ENCODE data around the gene NLRC5.

The NLRC5 gene

DNA sequence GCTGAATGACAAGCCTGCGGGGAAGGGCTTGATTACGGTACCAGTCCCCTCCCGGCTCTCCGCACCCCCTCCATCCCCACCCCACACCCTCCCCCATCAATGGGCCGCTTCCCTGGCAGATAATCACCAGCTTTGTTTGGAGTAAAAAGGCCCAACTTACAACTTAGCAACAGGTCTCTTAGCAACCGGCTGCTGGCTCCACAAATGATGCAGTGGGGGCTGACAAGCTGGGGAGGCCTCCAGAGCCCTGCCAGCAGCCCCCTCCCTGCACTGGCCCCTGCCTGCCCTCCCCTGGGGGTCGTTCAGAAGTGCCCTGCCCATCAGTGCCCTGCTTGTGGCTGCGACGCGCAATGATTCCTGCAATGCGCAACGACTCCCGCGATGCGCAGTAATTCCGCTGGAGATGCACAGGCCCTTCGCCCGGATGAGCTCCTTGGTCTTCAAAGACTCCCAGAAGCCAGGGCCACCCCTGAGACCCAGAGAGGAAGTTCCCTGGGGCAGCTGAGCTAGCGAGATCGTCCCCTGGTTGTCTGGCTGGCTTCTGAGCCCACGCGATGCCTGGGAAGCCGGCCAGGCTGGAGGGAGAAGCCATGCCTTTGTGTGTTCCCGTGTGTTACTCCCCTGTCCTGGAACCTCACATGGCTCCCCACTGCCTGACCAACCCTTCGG, 126.3 kb downstream of the NLRC5 start:
- H3K36me3 ChIP-seq (ENCODE audit: control insufficient read depth, insufficient read depth, low read length), result peaks cover 54% of the 10 kb centered on the region
- no peak overlapping the region for H3K4me3 ChIP-seq (ENCODE audit: extremely low read depth, insufficient read depth, low read length, poor library complexity, severe bottlenecking)
- no peaks in the 10 kb centered on the region for H3K9me3 ChIP-seq (ENCODE audit: control insufficient read depth, low read length)
- peak overlapping the region; percentile 72 for H3K27ac ChIP-seq (ENCODE audit: low read depth, low read length, severe bottlenecking)
- WGBS, 2 experiments (ENCODE audit: insufficient coverage in 2 of 2), result 69 to 77% methylated on average over 20 to 24 of the region's 25 CpGs
- peaks cover 35% of the 10 kb centered on the region for H3K4me1 ChIP-seq (ENCODE audit: control insufficient read depth, insufficient read depth, low read length, poor library complexity, severe bottlenecking)

DNA sequence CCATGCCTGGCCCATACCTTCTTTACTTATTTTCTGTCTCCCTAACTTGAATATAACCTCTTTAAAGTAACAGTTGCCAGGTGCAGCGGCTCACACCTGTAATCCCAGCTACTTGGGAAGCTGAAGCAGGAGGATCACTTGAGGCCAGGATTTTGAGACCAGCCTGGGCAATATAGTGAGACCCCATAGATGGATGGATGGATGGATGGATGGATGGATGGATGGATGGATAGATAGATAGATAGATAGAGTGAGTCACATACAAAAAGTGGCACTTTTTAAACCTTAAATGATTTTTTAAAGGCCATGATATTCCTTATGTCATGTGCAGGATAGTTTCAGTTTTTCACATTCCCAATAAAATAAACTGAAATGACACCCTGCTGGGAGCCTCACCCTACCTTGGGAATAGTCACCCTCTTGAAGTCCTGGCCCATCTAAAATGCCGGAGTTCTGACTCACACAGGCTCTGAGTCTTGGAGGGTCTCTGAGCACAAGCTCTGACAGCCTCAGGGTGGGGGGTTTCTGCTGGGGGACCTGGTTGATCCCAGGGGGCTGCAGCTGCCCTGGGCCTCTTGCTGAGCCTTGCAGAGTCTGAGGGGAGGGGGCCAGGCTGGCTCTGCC, 129.2 kb downstream of the NLRC5 start:
- Histone ChIP-seq H3K9me3 (ENCODE audit: control insufficient read depth, low read length) (no peaks in the 10 kb centered on the region), H3K36me3 (ENCODE audit: control insufficient read depth, insufficient read depth, low read length) (peaks cover 74% of the 10 kb centered on the region), H3K4me3 (ENCODE audit: extremely low read depth, insufficient read depth, low read length, poor library complexity, severe bottlenecking) (no peak overlapping the region), H3K4me1 (ENCODE audit: control insufficient read depth, insufficient read depth, low read length, poor library complexity, severe bottlenecking) (peaks cover 23% of the 10 kb centered on the region), H3K27ac (ENCODE audit: low read depth, low read length, severe bottlenecking) (no peak overlapping the region)
- WGBS, 2 experiments (ENCODE audit: insufficient coverage in 2 of 2), result 100% methylated on average over 1 of the region's 2 CpGs

DNA sequence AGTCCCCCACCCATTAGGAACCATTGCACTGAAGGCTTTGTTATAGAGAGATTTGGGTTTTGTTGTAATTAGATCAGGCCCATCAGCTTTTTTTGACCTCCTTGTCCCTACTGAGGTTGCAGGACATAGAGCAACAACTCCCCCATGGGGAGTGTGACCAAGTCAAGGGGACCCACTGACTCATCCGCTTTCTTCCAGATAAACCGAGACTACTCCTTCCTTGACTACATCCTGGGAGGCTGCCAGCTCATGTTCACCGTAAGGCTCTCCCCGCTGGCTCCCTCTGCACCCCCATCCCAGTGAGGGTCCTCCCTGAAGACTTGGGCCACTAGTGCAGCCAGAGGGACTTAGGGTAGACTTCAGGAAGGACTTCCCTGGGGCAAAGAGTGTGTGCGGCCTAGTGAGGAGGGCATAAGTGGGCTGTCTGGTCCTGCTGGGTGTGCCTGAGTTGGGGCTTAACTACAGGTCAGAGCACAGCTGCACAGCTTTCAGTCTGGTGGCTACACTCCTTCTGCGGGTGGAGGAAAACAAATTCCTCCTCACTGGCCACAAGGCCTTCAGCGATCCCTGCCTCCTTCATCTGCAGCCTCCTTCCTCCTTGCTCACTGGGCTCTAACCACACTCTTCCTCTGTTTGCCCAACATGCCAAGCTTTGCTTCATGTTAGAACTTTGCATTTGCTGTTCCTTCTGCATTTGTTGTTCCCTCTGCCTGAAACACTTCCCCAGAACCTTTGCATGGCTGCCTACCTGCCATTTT, 134.0 kb downstream of the NLRC5 start:
- Histone ChIP-seq H3K9me3 (ENCODE audit: control insufficient read depth, low read length) (no peaks in the 10 kb centered on the region), H3K4me1 (ENCODE audit: control insufficient read depth, insufficient read depth, low read length, poor library complexity, severe bottlenecking) (peaks cover 5% of the 10 kb centered on the region), H3K36me3 (ENCODE audit: control insufficient read depth, insufficient read depth, low read length) (peaks cover 58% of the 10 kb centered on the region), H3K27ac (ENCODE audit: low read depth, low read length, severe bottlenecking) (no peak overlapping the region), H3K4me3 (ENCODE audit: extremely low read depth, insufficient read depth, low read length, poor library complexity, severe bottlenecking) (no peak overlapping the region)
- 98 to 100% methylated on average over 4 to 5 of the region's 7 CpGs for WGBS, 2 experiments (ENCODE audit: insufficient coverage in 2 of 2)

DNA sequence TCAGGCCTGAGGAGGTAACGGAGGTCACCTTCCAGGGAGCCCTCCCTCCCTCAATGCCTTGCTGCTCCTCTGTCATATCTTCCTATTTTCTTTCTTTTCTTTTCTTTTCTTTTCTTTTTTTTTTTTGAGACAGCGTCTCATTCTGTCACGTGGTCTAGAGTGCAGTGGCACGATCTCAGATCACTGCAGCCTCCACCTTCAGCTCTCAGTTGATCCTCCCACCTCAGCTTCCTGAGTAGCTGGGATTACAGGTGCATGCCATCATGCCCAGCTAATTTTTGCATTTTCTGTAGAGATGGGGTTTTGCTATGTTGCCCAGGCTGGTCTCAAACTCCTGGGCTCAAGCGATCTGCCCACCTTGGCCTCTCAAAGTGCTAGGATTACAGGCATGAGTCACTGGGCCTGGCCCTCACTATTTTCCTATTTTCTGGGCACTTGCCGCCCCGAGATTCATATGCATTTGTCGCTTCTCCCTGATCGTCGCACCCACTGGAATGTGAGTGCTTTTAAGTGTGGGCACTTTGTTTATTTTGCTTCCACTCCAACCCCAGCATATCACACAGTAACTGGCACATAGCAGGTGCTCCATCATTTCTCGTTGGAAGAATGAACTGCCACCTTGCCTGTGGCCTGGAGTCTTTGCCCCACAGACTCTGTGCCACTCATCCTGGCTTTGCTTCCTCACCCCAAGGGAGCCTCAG, 134.8 kb downstream of the NLRC5 start:
- no peaks in the 10 kb centered on the region for H3K9me3 ChIP-seq (ENCODE audit: control insufficient read depth, low read length)
- no peak overlapping the region for H3K4me3 ChIP-seq (ENCODE audit: extremely low read depth, insufficient read depth, low read length, poor library complexity, severe bottlenecking)
- no peak overlapping the region for H3K27ac ChIP-seq (ENCODE audit: low read depth, low read length, severe bottlenecking)
- H3K36me3 ChIP-seq (ENCODE audit: control insufficient read depth, insufficient read depth, low read length), result peaks cover 55% of the 10 kb centered on the region
- H3K4me1 ChIP-seq (ENCODE audit: control insufficient read depth, insufficient read depth, low read length, poor library complexity, severe bottlenecking), result no peaks in the 10 kb centered on the region
- WGBS, 2 experiments (ENCODE audit: insufficient coverage in 2 of 2), result 94% methylated on average over 6 to 10 of the region's 11 CpGs

DNA sequence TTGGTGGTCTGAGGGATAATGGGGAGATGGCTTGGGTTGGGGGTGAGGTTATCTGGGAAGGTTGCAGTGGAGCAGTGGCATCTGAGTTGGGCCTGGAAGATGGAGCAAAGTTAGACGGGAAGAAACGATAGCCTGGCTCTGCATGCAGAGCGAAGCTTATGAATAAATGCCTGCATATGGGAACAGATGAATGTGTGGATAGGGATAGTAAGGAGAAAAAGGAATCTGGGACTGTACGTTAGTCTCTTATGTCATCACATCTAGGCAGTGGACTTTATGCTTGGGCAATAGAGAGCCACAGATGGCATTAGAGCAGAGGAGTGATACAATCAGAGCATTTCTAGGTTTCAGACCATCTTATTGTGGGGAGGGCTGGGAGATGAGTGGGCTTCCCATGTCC, 136.0 kb downstream of the NLRC5 start:
- H3K27ac ChIP-seq (ENCODE audit: low read depth, low read length, severe bottlenecking), result no peak overlapping the region
- no peaks in the 10 kb centered on the region for H3K4me1 ChIP-seq (ENCODE audit: control insufficient read depth, insufficient read depth, low read length, poor library complexity, severe bottlenecking)
- 87 to 92% methylated on average over 4 of the region's 4 CpGs for WGBS, 2 experiments (ENCODE audit: insufficient coverage in 2 of 2)
- H3K36me3 ChIP-seq (ENCODE audit: control insufficient read depth, insufficient read depth, low read length), result peaks cover 48% of the 10 kb centered on the region
- H3K9me3 ChIP-seq (ENCODE audit: control insufficient read depth, low read length), result no peaks in the 10 kb centered on the region
- H3K4me3 ChIP-seq (ENCODE audit: extremely low read depth, insufficient read depth, low read length, poor library complexity, severe bottlenecking), result no peak overlapping the region

DNA sequence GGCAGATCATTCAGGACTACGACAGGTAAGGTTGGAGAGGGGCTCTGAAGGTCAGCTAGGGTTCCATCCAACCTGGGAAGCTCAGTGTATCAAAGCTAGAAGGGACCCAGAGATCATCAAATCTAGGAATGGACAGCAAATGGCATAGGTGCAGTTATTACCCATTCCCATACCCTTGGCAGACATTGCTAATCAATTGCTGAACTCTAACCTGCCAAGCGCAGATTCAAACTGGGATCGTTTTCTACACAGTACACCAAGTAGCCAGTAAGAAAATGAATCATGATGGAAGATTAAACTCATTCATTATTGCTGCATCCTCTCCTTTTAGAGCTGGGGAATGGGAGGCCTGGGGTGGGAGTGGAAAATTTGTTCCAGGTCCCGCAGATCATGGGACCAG, 136.6 kb downstream of the NLRC5 start:
- no peak overlapping the region for H3K4me3 ChIP-seq (ENCODE audit: extremely low read depth, insufficient read depth, low read length, poor library complexity, severe bottlenecking)
- H3K36me3 ChIP-seq (ENCODE audit: control insufficient read depth, insufficient read depth, low read length), result peaks cover 49% of the 10 kb centered on the region
- WGBS, 2 experiments (ENCODE audit: insufficient coverage in 2 of 2), result 88 to 100% methylated on average over 1 to 2 of the region's 4 CpGs
- no peak overlapping the region for H3K27ac ChIP-seq (ENCODE audit: low read depth, low read length, severe bottlenecking)
- H3K4me1 ChIP-seq (ENCODE audit: control insufficient read depth, insufficient read depth, low read length, poor library complexity, severe bottlenecking), result no peaks in the 10 kb centered on the region
- H3K9me3 ChIP-seq (ENCODE audit: control insufficient read depth, low read length), result no peaks in the 10 kb centered on the region

DNA sequence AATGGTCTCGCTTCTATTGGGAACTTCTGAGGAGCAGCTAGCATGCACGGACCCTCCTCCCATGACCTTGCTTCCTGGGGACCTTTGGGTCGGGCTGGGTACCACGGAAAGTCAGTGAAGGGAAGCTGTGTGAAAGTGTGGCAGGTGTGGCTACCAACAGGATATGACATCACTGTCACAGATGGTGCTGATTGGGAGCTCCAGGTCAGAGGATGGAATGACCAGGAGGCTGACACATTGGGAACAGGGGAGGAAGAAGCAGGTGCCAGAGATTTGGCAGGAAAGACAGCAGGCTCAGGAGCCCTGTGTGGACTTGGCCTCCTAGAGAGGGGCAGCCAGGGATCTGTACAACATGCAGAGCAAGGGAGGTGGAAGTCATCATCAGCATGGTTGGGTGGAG, 137.1 kb downstream of the NLRC5 start:
- Histone ChIP-seq H3K4me1 (ENCODE audit: control insufficient read depth, insufficient read depth, low read length, poor library complexity, severe bottlenecking) (no peaks in the 10 kb centered on the region), H3K36me3 (ENCODE audit: control insufficient read depth, insufficient read depth, low read length) (peaks cover 48% of the 10 kb centered on the region), H3K27ac (ENCODE audit: low read depth, low read length, severe bottlenecking) (no peak overlapping the region), H3K4me3 (ENCODE audit: extremely low read depth, insufficient read depth, low read length, poor library complexity, severe bottlenecking) (no peak overlapping the region), H3K9me3 (ENCODE audit: control insufficient read depth, low read length) (no peaks in the 10 kb centered on the region)
- 88 to 100% methylated on average over 1 to 4 of the region's 4 CpGs for WGBS, 2 experiments (ENCODE audit: insufficient coverage in 2 of 2)

DNA sequence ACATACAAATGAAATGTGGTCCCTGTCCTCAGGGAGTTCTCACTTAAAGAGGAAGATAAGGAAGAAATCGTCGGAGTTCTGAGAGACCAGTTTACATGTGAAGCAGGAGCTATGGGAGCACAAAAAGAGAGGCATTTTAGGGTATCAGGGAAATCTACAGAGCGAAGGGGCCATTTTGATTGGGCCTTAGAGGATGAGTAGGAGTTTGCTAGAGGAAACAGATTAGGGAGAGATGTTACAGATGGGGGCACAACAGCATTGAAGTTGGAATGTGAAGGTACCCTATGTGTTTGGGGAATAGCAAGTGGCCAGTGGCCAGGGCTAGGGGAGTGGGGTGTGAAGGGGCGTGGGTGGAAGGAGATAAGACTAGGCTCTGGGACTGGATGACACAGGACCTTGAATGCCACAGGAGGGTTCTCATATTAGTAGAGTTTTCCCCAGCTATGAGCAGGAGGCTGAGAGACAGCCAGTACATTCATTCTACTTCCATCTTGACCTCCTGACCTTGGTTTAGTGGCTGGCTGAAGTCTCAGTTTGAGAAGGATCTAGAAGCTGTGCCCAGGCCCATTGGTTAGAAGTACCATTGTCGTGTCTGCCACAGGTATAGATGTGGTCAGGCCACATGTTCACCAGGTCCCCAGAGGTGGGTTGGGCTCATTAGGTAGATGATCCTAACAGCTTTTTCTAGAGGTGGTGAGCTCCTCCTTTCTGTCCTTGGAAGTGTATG, 137.8 kb downstream of the NLRC5 start:
- no peak overlapping the region for H3K4me3 ChIP-seq (ENCODE audit: extremely low read depth, insufficient read depth, low read length, poor library complexity, severe bottlenecking)
- H3K36me3 ChIP-seq (ENCODE audit: control insufficient read depth, insufficient read depth, low read length), result peaks cover 40% of the 10 kb centered on the region
- H3K27ac ChIP-seq (ENCODE audit: low read depth, low read length, severe bottlenecking), result no peak overlapping the region
- 89 to 94% methylated on average over 4 to 5 of the region's 5 CpGs for WGBS, 2 experiments (ENCODE audit: insufficient coverage in 2 of 2)
- H3K4me1 ChIP-seq (ENCODE audit: control insufficient read depth, insufficient read depth, low read length, poor library complexity, severe bottlenecking), result no peaks in the 10 kb centered on the region
- no peaks in the 10 kb centered on the region for H3K9me3 ChIP-seq (ENCODE audit: control insufficient read depth, low read length)

DNA sequence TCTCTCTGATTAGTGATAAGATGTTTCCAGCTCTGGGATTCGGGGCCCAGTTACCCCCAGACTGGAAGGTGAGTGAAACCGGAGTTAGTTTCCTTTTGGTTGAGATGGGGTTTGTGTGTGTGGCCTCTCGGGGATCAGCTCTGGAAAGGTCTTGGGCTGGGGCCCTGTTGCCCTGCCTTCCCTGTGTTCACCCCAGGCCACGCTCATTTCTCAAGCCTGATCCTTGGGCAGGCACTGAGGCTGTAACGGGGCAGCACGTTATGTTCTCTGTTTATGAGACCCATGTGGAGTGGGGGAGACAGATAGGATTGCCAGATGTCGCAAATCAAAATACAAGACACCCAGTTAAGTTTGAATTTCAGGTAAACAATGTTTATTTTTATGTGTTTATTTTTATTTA, 138.5 kb downstream of the NLRC5 start:
- no peaks in the 10 kb centered on the region for H3K9me3 ChIP-seq (ENCODE audit: control insufficient read depth, low read length)
- peaks cover 35% of the 10 kb centered on the region for H3K36me3 ChIP-seq (ENCODE audit: control insufficient read depth, insufficient read depth, low read length)
- 100% methylated on average over 1 to 2 of the region's 7 CpGs for WGBS, 2 experiments (ENCODE audit: insufficient coverage in 2 of 2)
- H3K4me3 ChIP-seq (ENCODE audit: extremely low read depth, insufficient read depth, low read length, poor library complexity, severe bottlenecking), result no peak overlapping the region
- H3K4me1 ChIP-seq (ENCODE audit: control insufficient read depth, insufficient read depth, low read length, poor library complexity, severe bottlenecking), result no peaks in the 10 kb centered on the region
- no peak overlapping the region for H3K27ac ChIP-seq (ENCODE audit: low read depth, low read length, severe bottlenecking)

DNA sequence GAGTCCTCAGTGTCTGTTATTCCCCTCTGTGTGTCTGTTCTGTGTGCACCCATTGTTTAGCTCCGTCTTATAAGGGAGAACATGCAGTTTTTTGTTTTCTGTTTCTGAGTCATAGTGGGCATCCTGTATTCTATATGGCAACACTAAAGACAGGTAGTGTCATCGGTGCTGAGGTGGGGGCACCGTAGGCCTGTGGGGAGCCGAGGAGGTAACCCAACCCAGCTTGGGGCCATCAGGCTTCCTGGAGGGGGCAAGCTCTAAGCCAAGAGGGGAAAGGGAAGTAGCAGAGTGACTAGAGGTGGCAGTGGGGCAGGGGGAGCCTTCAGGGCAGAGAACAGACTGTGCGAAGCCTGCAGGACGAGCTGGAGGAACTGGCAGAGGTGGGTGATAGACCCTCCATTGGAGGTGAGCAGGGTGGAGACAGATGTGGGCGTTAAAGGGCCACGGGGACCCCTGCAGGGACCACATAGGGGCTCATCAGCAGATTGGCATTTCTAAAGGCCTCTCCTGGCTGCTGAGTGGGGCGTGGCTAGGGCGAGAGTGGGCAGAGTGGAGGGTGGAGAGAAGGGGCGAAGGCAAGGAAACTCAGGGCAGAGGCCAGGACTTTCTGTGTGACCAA, 139.5 kb downstream of the NLRC5 start:
- Histone ChIP-seq H3K27ac (ENCODE audit: low read depth, low read length, severe bottlenecking) (no peak overlapping the region), H3K4me1 (ENCODE audit: control insufficient read depth, insufficient read depth, low read length, poor library complexity, severe bottlenecking) (no peaks in the 10 kb centered on the region), H3K36me3 (ENCODE audit: control insufficient read depth, insufficient read depth, low read length) (peaks cover 30% of the 10 kb centered on the region), H3K9me3 (ENCODE audit: control insufficient read depth, low read length) (no peaks in the 10 kb centered on the region), H3K4me3 (ENCODE audit: extremely low read depth, insufficient read depth, low read length, poor library complexity, severe bottlenecking) (no peak overlapping the region)
- 94 to 95% methylated on average over 9 to 10 of the region's 11 CpGs for WGBS, 2 experiments (ENCODE audit: insufficient coverage in 2 of 2)
